Measurements from ENCODE around the gene GMPR. TPM values are rescaled to one million over a fixed set of nuclear protein-coding genes. Genes with fewer than 3 reads are reported as not detected.

Gene GMPR
- polyA plus RNA-seq, 1 donor (not counting 4 experiments of a cell fraction or from before 2014, with no cell fraction given), result 0.50 TPM

DNA sequence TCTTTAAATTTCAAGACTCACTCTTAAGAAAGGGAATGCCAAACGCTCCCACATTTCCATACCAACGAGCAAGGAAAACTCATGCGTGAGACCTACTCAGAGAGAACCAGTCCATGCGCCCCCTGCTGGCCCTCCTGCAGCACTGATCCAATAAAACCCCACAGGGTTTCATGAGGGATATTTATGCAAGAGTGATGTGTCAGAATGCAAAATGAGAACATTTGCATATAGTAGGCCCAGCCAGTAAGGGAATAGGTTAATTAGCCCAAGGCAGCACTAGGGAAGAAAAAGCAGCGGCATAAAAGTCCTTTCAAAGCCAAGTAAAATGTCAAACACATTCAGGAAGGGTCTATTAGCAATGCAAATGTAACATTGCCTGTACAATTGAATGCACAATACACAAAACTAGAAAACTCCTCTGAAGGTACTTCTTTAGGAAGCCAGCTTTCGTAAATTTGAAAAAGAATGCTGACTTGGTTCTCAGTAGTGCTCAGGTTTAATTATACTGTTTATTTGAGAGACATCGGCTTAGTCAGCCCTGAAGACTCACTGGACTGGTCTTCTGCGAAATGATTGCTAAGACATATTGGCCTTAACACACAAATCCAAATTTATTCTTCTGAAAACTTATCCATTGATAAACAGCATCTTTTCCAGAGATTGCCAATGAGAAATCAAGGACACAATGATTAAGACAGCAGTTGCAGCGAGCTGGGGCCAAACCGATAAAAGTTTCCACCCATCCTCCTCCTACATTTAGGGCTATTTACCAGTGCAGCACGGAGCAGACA lies 93.2 kb downstream of the GMPR start:
- FAIRE-seq (peak; percentile 49), DNase-seq (ENCODE audit: low read depth, low spot score) (peak; percentile 69)
- H3K36me3 ChIP-seq (ENCODE audit: control insufficient read depth in 2 of 2, extremely low read depth in 1 of 2, insufficient read depth in 2 of 2, low read length in 2 of 2), result peaks cover 0 to 2% of the 10 kb centered on the region in 2 experiments
- H2AFZ ChIP-seq (ENCODE audit: control insufficient read depth, low read length), result no peak overlapping the region
- H3K4me2 ChIP-seq (ENCODE audit: control insufficient read depth, extremely low read depth, insufficient read depth, low read depth, low read length), result peak overlapping the region; percentile 80
- H3K27me3 ChIP-seq (ENCODE audit: control insufficient read depth, extremely low read depth, insufficient read depth, low read length), result no peaks in the 10 kb centered on the region
- no peak overlapping the region for H3K4me3 ChIP-seq (ENCODE audit: control insufficient read depth in 2 of 3, extremely low read depth in 1 of 3, insufficient read depth in 2 of 3, low read depth in 1 of 3, low read length in 3 of 3)
- no peak for TF ChIP-seq EZH2 (IDR thresholded peaks at IDR 0.05; ENCODE audit: low read length)
- TF ChIP-seq, protein P1, sequence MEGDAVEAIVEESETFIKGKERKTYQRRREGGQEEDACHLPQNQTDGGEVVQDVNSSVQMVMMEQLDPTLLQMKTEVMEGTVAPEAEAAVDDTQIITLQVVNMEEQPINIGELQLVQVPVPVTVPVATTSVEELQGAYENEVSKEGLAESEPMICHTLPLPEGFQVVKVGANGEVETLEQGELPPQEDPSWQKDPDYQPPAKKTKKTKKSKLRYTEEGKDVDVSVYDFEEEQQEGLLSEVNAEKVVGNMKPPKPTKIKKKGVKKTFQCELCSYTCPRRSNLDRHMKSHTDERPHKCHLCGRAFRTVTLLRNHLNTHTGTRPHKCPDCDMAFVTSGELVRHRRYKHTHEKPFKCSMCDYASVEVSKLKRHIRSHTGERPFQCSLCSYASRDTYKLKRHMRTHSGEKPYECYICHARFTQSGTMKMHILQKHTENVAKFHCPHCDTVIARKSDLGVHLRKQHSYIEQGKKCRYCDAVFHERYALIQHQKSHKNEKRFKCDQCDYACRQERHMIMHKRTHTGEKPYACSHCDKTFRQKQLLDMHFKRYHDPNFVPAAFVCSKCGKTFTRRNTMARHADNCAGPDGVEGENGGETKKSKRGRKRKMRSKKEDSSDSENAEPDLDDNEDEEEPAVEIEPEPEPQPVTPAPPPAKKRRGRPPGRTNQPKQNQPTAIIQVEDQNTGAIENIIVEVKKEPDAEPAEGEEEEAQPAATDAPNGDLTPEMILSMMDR (optimal IDR thresholded peaks at IDR 0.05 in 1 of 3, IDR thresholded peaks at IDR 0.05 in 1 of 3, conservative IDR thresholded peaks at IDR 0.05 in 1 of 3; ENCODE audit: extremely low read depth in 1 of 3, insufficient read depth in 2 of 3, low read length in 3 of 3), result peak; percentile 83 to 99 (median 87)
- H4K20me1 ChIP-seq (ENCODE audit: control insufficient read depth, extremely low read depth, insufficient read depth, low read length), result no peaks in the 10 kb centered on the region
- H3K9ac ChIP-seq (ENCODE audit: control insufficient read depth, extremely low read depth, insufficient read depth, low read length), result peak overlapping the region; percentile 67
- peaks cover 42% of the 10 kb centered on the region for H3K4me1 ChIP-seq (ENCODE audit: control insufficient read depth, extremely low read depth, insufficient read depth, low read length)
- H3K79me2 ChIP-seq (ENCODE audit: control insufficient read depth, insufficient read depth, low read length), result no peaks in the 10 kb centered on the region
- dilution Hi-C loops (cut with MboI; ENCODE audit: extremely low pct_ligation_motif_present, low sequenced_read_pairs), result no loop called here
- peak overlapping the region; percentile 61 for H3K27ac ChIP-seq (ENCODE audit: control insufficient read depth, insufficient read depth, low read length)
- no peaks in the 10 kb centered on the region for H3K9me1 ChIP-seq (ENCODE audit: control insufficient read depth, extremely low read depth, insufficient read depth, low read length)
- H3K9me3 ChIP-seq (ENCODE audit: control insufficient read depth, low read depth, low read length), result no peaks in the 10 kb centered on the region

DNA sequence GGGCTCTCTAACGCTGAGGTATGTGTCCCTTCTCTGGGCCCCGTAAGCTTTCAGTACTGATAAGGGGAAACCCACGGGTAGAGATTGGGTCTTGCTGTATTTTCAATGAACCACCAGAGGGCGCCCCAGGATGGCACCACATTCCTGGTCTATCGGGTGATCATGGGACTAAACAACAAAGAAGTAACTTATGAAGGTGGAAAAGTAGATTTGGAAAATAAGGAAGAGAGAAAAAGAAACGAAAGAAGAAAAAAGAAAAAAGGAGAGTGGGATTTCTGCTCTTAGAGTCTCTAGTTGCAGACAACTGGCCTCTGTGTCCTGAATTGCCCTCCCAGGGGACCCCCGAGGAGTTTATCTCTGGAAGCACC lies 93.8 kb downstream of the GMPR start:
- TF ChIP-seq EZH2 (IDR thresholded peaks at IDR 0.05; ENCODE audit: low read length), result no peak
- TF ChIP-seq, protein P1 (optimal IDR thresholded peaks at IDR 0.05 in 1 of 3, IDR thresholded peaks at IDR 0.05 in 1 of 3, conservative IDR thresholded peaks at IDR 0.05 in 1 of 3; ENCODE audit: extremely low read depth in 1 of 3, insufficient read depth in 2 of 3, low read length in 3 of 3), result peak; percentile 77 to 89 (median 89)
- H3K27ac ChIP-seq (ENCODE audit: control insufficient read depth, insufficient read depth, low read length), result peak overlapping the region; percentile 61
- peak overlapping the region; percentile 67 for H3K9ac ChIP-seq (ENCODE audit: control insufficient read depth, extremely low read depth, insufficient read depth, low read length)
- no peaks in the 10 kb centered on the region for H4K20me1 ChIP-seq (ENCODE audit: control insufficient read depth, extremely low read depth, insufficient read depth, low read length)
- peak; percentile 65 for DNase-seq (ENCODE audit: low read depth, low spot score)
- dilution Hi-C loops (cut with MboI; ENCODE audit: extremely low pct_ligation_motif_present, low sequenced_read_pairs), result no loop called here
- H3K27me3 ChIP-seq (ENCODE audit: control insufficient read depth, extremely low read depth, insufficient read depth, low read length), result no peaks in the 10 kb centered on the region
- peaks cover 48% of the 10 kb centered on the region for H3K4me1 ChIP-seq (ENCODE audit: control insufficient read depth, extremely low read depth, insufficient read depth, low read length)
- no peak overlapping the region for H2AFZ ChIP-seq (ENCODE audit: control insufficient read depth, low read length)
- H3K4me2 ChIP-seq (ENCODE audit: control insufficient read depth, extremely low read depth, insufficient read depth, low read depth, low read length), result peak overlapping the region; percentile 80
- H3K9me3 ChIP-seq (ENCODE audit: control insufficient read depth, low read depth, low read length), result no peaks in the 10 kb centered on the region
- FAIRE-seq, result peak; percentile 68
- no peaks in the 10 kb centered on the region for H3K79me2 ChIP-seq (ENCODE audit: control insufficient read depth, insufficient read depth, low read length)
- H3K9me1 ChIP-seq (ENCODE audit: control insufficient read depth, extremely low read depth, insufficient read depth, low read length), result no peaks in the 10 kb centered on the region
- H3K36me3 ChIP-seq (ENCODE audit: control insufficient read depth in 2 of 2, extremely low read depth in 1 of 2, insufficient read depth in 2 of 2, low read length in 2 of 2), result no peaks in the 10 kb centered on the region
- H3K4me3 ChIP-seq (ENCODE audit: control insufficient read depth in 2 of 3, extremely low read depth in 1 of 3, insufficient read depth in 2 of 3, low read depth in 1 of 3, low read length in 3 of 3), result no peak overlapping the region

Data from keratinocyte (primary cell).